GM18873 (cell line): Measurements from ENCODE around the gene GARIN1A.
"Not testable (repeated sequence)": the region's sequence is repeated elsewhere in the genome, so short reads cannot be mapped to it uniquely, and the experiment has no call there.

Experiments used
- ATAC-seq: cut with Tn5 transposase; IDR thresholded peaks from one replicate; pipeline ENCODE4 v1.9.1; 2021; ENCODE audit warnings: mild to moderate bottlenecking, moderate library complexity, moderate number of reproducible peaks; ENCODE audit not compliant: unreplicated experiment, low FRiP score

The GARIN1A gene

DNA sequence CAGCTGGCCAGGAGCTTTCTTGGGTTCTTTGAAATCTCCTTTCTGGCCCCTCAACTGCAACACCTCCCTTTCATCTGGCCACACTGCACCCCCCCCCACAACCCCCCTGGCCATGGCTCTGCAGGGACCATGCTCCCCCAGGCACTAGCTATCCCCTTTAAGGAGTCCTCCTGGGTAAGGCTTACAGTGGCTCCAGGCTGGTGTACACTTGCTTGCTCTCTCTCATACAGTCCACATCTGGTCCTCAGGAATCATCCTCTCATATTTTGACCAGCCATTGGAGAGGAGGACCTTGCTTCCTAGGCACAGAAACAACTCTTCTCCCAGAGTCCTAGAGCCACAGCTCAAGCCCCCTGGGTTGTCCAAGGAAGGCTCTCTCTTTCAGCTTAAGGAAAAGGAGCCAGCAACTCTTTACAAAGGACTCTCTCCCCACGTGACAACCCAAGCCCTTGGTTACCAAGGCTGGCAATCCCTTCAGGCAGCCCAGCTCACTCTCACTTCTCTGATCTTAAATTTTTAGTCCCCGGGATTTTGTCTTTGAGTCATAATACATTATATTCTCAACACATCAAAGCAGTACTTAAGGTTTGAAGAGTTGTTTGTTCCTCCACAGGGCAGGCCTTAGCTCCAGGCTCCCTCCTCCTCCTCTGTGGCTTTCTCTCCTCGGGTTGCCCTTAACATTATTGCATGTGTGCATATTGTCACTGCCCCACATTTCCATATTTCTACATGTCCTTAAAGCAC is 9.9 kb downstream of the GARIN1A start:
- ATAC-seq, result no peak

GRCh38 chr7:128683270-128683669 is 11.2 kb downstream of the GARIN1A start:
- not testable (repeated sequence) for ATAC-seq

- not testable (repeated sequence) for ATAC-seq
Observed at GRCh38 chr7:128683738-128684137, 11.6 kb downstream of the GARIN1A start.

DNA sequence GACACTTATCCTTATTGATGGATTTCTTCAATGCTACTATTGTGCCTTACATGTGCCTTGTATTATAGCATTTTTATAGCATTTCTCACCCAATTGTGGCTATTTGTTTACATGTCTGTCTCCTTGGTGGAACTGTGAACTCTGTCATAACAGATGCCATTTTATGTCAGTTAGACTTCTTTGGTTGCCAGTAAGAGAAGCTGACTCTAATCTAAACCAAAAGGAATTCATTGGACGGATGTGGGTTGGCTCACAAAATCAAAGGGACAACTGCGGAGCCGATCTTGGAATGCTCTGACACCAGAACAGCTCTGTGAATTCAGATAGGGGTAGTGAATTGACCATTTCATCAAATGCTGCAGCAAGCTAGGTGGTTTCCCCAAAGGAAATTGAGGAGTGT is 15.0 kb downstream of the GARIN1A start:
- no peak for ATAC-seq

DNA sequence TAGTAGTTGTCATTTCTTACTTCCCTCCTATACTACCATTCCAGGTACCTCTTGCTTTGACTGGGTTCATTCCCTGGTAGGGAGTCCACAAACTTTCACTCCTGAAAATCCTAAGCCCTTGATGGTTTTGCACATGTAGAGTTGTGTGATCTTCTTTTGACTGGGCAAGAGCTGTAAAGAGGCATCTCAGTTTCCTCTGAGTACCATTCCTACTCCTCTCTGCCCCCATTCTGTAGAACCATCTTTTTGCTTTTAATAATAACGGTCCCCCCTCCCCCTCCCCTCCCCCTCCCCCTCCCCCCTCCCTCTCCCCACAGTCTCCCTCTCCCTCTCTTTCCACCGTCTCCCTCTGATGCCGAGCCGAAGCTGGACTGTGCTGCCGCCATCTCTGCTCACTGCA is 16.4 kb downstream of the GARIN1A start:
- ATAC-seq, result no peak

DNA sequence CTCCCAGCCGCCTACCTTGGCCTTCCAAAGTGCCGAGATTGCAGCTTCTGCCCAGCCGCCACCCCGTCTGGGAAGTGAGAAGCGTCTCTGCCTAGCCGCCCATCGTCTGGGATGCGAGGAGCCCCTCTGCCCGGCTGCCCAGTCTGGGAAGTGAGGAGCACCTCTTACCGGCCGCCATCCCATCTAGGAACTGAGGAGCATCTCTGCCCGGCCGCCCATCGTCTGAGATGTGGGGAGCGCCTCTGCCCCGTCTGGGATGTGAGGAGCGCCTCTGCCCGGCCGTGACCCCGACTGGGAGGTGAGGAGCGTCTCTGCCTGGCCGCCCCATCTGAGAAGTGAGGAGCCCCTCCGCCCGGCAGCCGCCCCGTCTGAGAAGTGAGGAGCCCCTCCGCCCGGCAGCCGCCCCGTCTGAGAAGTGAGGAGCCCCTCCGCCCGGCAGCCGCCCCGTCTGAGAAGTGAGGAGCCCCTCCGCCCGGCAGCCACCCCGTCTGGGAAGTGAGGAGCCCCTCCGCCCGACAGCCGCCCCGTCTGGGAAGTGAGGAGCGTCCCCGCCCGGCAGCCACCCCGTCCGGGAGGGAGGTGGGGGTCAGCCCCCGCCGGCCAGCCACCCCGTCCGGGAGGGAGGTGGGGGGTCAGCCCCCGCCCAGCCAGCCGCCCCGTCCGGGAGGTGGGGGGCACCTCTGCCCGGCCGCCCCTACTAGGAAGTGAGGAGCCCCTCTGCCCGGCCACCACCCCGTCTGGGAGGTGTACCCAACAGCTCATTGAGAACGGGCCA is 17.3 kb downstream of the GARIN1A start:
- not testable (repeated sequence) for ATAC-seq

GRCh38 chr7:128691227-128691626 is 19.1 kb downstream of the GARIN1A start:
- ATAC-seq, result no peak

DNA sequence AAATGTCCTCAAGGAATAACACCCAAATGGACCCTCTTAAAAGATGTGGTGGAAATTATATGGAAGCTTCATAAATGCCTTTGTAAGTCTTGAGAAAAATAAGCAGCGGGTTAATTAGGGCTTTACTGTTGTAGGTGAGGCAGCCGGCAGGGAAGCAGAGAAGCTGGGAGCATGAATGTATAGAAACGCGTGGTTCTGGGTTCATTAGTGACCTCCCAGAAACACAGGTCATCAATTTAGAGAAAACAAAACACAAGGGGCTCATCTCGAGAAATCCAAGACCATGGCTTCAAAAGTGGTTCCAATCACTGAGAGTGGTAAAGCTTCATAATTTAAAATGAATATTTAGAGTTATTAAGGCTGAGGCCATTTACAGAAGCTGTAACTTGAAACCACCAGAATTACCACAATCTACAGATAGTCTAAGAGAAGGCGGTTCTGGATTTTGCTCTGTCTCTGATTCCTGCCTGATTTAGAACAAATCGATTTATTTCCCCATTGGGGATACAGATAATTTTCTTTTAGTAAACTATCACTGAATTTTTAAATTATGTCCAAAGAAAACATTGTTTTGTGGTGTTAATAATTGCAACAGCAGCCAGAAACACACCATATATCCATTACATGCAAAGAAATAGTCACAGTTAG is 20.7 kb downstream of the GARIN1A start:
- ATAC-seq, result no peak

GRCh38 chr7:128693373-128694015 is 21.4 kb downstream of the GARIN1A start:
- no peak for ATAC-seq

DNA sequence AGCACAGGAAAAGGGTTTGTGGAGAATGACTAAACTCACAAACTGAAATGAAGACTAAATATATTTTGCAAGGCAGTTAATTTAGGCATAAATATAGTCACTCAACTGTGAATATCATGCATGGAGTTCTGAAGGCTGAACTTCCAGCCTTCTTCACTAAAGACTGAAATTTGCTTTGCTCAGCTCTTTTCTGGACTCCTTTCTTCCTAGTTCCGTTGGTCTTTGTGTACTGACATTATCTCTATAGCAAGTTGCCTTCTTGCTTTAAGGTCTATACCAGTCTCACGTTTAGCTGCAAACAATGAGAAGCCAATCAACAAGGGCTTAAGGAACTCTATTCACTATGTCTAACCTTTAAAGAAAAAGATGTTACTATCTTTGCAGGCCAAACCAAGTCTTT is 22.6 kb downstream of the GARIN1A start:
- no peak for ATAC-seq

- ATAC-seq, result no peak
Observed at GRCh38 chr7:128697302-128697905, 25.3 kb downstream of the GARIN1A start.

GRCh38 chr7:128699196-128699712 is 27.2 kb downstream of the GARIN1A start:
- no peak for ATAC-seq

DNA sequence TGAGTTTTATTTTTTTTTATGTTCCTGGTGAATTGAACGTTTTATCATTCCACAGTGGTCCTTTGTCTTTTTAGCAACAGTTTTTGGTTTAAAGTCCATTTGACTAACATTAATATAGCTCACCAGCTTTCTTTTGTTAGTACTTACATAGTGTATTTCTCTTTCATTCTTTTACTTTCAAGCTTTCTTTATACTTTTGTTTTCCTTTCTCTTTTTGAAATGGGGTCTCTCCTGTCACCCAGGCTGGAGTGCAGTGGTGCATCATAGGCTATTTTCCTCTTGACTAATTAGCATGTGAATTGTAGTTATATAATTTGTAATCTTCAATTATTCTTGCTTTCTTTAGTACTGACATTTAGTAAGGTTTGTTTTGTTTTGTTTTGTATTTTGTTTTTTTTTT is 27.8 kb downstream of the GARIN1A start:
- no peak for ATAC-seq

GRCh38 chr7:128701062-128701785 is 29.1 kb downstream of the GARIN1A start:
- ATAC-seq, result no peak

- no peak for ATAC-seq
Observed at GRCh38 chr7:128703609-128704241, 31.6 kb downstream of the GARIN1A start.

GRCh38 chr7:128705891-128706333 is 33.8 kb downstream of the GARIN1A start:
- ATAC-seq, result no peak

- ATAC-seq, result no peak
Observed at GRCh38 chr7:128707752-128708151, 35.7 kb downstream of the GARIN1A start.

DNA sequence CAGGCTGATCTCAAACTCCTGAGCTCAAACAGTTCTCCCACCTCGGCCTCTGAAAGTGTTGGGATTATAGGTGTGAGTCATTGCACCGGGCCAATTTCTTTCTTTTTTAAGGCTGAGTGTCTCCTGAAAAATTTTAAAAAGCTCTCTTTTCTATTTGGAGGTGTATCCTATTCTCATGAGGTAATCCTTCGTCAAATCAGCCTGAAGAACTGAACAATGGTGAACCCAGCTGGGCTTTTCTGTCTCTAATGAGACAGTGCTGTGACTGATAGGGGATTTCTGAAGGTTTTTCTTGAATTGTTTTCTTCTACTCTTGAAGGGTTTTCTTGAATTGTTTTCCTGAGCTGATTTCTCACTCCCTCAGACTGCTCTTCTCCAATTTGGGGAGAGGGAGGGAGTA is 36.1 kb downstream of the GARIN1A start:
- ATAC-seq, result no peak

- ATAC-seq, result no peak
Observed at GRCh38 chr7:128708824-128709223, 36.7 kb downstream of the GARIN1A start.
